Measurements from ENCODE around the gene DPP10.

DNA sequence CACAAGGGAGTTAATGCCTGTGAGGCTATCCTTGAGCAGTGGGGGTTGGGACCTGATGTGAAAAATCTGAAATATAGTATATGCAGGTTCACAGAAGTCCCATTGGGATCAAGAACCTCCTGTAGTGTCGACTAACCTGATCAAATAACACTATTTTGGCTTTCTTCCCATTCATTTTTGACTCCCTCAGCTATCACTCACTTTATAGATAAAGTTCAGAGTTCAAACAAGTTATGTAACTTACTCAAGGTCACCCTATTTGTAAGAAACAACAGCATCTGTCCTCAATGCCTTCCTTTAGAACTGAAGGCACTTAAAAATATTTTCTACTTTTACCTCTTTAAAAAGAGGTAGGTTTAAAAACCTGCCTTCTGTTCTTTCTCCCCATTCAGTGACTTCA lies 341.6 kb downstream of the DPP10 start:
- TF ChIP-seq ZNF384 (IDR thresholded peaks at IDR 0.05) (no peak), ARNT (IDR thresholded peaks at IDR 0.05) (no peak), FOXA1 (IDR thresholded peaks at IDR 0.05) (no peak), PKNOX1 (IDR thresholded peaks at IDR 0.05) (no peak), FOXM1 (IDR thresholded peaks at IDR 0.05; ENCODE audit: borderline replicate concordance) (no peak), L3MBTL2 (conservative IDR thresholded peaks at IDR 0.05) (no peak), TARDBP (IDR thresholded peaks at IDR 0.05) (no peak)
